Measurements from ENCODE around the gene TTI1. TPM values are rescaled to one million over a fixed set of nuclear protein-coding genes. Genes with fewer than 3 reads are reported as not detected.
A peak's percentile ranks its signal among the peaks of the same experiment; 100 is the strongest.

TTI1 gene
- total and polyA plus RNA-seq, 2 experiments from 2014 or later, result 17.8 to 56.4 TPM

DNA sequence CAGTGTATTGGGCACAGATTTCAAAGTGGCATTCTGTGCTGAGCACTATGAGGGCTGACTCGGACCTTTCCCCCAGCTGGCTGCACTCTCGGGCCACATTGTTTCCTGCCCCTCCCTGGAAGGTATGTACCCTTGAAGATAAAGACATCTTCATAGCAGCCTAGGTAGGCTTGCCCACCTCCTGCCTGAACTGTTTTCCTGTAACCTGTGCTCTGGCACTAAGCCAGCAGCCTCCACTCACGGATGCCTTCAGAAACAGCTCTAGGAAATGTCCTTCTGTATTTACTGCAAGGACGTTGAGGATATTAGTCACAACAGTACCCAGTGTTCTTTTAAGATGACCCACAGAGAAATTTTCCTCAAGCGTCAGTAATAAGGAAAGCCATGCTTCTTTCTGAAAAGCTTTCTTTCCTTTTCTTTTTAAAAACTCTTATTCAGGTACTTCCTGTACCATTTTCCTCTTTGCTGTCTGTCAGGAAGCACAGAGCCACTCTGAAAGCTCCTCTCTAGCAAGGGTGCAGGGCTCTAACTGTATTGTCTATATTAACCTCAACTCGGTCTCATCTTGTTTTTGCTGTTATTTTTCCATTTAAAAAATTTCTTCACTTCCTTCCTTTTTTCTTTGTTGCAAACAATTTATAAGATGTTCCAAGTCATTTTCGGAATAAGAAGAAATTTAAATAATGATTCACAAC is 43.5 kb downstream of the TTI1 start:
- Mint-ChIP-seq H3K27ac (no peak overlapping the region), H3K4me3 (no peak overlapping the region), H3K4me1 (peaks cover 14% of the 10 kb centered on the region), H3K9me3 (no peaks in the 10 kb centered on the region), H3K36me3 (ENCODE audit: low read depth) (peaks cover 28% of the 10 kb centered on the region), H3K27me3 (ENCODE audit: insufficient read depth, low read depth, poor library complexity) (peaks cover 3% of the 10 kb centered on the region)
- TF ChIP-seq ZNF114 (CRISPR knock-in tag; IDR thresholded peaks at IDR 0.05), result no peak
- TF ChIP-seq JUNB (IDR thresholded peaks at IDR 0.05; ENCODE audit: unreplicated experiment), result no peak
- no peak for TF ChIP-seq STAT1 (IDR thresholded peaks at IDR 0.05; ENCODE audit: unreplicated experiment)
- TF ChIP-seq, protein P1, sequence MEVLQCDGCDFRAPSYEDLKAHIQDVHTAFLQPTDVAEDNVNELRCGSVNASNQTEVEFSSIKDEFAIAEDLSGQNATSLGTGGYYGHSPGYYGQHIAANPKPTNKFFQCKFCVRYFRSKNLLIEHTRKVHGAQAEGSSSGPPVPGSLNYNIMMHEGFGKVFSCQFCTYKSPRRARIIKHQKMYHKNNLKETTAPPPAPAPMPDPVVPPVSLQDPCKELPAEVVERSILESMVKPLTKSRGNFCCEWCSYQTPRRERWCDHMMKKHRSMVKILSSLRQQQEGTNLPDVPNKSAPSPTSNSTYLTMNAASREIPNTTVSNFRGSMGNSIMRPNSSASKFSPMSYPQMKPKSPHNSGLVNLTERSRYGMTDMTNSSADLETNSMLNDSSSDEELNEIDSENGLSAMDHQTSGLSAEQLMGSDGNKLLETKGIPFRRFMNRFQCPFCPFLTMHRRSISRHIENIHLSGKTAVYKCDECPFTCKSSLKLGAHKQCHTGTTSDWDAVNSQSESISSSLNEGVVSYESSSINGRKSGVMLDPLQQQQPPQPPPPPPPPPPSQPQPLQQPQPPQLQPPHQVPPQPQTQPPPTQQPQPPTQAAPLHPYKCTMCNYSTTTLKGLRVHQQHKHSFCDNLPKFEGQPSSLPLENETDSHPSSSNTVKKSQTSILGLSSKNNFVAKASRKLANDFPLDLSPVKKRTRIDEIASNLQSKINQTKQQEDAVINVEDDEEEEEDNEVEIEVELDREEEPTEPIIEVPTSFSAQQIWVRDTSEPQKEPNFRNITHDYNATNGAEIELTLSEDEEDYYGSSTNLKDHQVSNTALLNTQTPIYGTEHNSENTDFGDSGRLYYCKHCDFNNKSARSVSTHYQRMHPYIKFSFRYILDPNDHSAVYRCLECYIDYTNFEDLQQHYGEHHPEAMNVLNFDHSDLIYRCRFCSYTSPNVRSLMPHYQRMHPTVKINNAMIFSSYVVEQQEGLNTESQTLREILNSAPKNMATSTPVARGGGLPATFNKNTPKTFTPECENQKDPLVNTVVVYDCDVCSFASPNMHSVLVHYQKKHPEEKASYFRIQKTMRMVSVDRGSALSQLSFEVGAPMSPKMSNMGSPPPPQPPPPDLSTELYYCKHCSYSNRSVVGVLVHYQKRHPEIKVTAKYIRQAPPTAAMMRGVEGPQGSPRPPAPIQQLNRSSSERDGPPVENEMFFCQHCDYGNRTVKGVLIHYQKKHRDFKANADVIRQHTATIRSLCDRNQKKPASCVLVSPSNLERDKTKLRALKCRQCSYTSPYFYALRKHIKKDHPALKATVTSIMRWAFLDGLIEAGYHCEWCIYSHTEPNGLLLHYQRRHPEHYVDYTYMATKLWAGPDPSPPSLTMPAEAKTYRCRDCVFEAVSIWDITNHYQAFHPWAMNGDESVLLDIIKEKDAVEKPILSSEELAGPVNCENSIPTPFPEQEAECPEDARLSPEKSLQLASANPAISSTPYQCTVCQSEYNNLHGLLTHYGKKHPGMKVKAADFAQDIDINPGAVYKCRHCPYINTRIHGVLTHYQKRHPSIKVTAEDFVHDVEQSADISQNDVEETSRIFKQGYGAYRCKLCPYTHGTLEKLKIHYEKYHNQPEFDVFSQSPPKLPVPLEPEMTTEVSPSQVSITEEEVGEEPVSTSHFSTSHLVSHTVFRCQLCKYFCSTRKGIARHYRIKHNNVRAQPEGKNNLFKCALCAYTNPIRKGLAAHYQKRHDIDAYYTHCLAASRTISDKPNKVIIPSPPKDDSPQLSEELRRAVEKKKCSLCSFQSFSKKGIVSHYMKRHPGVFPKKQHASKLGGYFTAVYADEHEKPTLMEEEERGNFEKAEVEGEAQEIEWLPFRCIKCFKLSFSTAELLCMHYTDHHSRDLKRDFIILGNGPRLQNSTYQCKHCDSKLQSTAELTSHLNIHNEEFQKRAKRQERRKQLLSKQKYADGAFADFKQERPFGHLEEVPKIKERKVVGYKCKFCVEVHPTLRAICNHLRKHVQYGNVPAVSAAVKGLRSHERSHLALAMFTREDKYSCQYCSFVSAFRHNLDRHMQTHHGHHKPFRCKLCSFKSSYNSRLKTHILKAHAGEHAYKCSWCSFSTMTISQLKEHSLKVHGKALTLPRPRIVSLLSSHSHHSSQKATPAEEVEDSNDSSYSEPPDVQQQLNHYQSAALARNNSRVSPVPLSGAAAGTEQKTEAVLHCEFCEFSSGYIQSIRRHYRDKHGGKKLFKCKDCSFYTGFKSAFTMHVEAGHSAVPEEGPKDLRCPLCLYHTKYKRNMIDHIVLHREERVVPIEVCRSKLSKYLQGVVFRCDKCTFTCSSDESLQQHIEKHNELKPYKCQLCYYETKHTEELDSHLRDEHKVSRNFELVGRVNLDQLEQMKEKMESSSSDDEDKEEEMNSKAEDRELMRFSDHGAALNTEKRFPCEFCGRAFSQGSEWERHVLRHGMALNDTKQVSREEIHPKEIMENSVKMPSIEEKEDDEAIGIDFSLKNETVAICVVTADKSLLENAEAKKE (CRISPR knock-in tag; IDR thresholded peaks at IDR 0.05), result no peak
- TF ChIP-seq NANOG (IDR thresholded peaks at IDR 0.05; ENCODE audit: borderline replicate concordance), result no peak
- no peak for TF ChIP-seq POLR2AphosphoS5 (IDR thresholded peaks at IDR 0.05; ENCODE audit: low read depth)
- no peak for TF ChIP-seq EZH2phosphoT487 (IDR thresholded peaks at IDR 0.05; ENCODE audit: unreplicated experiment)
- TF ChIP-seq, protein P2, sequence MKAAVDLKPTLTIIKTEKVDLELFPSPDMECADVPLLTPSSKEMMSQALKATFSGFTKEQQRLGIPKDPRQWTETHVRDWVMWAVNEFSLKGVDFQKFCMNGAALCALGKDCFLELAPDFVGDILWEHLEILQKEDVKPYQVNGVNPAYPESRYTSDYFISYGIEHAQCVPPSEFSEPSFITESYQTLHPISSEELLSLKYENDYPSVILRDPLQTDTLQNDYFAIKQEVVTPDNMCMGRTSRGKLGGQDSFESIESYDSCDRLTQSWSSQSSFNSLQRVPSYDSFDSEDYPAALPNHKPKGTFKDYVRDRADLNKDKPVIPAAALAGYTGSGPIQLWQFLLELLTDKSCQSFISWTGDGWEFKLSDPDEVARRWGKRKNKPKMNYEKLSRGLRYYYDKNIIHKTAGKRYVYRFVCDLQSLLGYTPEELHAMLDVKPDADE (IDR thresholded peaks at IDR 0.05), result no peak
- no peak for TF ChIP-seq ZNF331 (CRISPR knock-in tag; IDR thresholded peaks at IDR 0.05; ENCODE audit: low read depth)
- TF ChIP-seq, protein P3, sequence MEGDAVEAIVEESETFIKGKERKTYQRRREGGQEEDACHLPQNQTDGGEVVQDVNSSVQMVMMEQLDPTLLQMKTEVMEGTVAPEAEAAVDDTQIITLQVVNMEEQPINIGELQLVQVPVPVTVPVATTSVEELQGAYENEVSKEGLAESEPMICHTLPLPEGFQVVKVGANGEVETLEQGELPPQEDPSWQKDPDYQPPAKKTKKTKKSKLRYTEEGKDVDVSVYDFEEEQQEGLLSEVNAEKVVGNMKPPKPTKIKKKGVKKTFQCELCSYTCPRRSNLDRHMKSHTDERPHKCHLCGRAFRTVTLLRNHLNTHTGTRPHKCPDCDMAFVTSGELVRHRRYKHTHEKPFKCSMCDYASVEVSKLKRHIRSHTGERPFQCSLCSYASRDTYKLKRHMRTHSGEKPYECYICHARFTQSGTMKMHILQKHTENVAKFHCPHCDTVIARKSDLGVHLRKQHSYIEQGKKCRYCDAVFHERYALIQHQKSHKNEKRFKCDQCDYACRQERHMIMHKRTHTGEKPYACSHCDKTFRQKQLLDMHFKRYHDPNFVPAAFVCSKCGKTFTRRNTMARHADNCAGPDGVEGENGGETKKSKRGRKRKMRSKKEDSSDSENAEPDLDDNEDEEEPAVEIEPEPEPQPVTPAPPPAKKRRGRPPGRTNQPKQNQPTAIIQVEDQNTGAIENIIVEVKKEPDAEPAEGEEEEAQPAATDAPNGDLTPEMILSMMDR (conservative IDR thresholded peaks at IDR 0.05; ENCODE audit: low read depth in 2 of 2), result no peak
- no peak for TF ChIP-seq CREB1 (CRISPR knock-in tag; IDR thresholded peaks at IDR 0.05; ENCODE audit: low read depth)
- no peak for TF ChIP-seq EZH2 (IDR thresholded peaks at IDR 0.05; ENCODE audit: low read depth, unreplicated experiment)
- TF ChIP-seq, protein P4, sequence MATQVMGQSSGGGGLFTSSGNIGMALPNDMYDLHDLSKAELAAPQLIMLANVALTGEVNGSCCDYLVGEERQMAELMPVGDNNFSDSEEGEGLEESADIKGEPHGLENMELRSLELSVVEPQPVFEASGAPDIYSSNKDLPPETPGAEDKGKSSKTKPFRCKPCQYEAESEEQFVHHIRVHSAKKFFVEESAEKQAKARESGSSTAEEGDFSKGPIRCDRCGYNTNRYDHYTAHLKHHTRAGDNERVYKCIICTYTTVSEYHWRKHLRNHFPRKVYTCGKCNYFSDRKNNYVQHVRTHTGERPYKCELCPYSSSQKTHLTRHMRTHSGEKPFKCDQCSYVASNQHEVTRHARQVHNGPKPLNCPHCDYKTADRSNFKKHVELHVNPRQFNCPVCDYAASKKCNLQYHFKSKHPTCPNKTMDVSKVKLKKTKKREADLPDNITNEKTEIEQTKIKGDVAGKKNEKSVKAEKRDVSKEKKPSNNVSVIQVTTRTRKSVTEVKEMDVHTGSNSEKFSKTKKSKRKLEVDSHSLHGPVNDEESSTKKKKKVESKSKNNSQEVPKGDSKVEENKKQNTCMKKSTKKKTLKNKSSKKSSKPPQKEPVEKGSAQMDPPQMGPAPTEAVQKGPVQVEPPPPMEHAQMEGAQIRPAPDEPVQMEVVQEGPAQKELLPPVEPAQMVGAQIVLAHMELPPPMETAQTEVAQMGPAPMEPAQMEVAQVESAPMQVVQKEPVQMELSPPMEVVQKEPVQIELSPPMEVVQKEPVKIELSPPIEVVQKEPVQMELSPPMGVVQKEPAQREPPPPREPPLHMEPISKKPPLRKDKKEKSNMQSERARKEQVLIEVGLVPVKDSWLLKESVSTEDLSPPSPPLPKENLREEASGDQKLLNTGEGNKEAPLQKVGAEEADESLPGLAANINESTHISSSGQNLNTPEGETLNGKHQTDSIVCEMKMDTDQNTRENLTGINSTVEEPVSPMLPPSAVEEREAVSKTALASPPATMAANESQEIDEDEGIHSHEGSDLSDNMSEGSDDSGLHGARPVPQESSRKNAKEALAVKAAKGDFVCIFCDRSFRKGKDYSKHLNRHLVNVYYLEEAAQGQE (IDR thresholded peaks at IDR 0.05; ENCODE audit: unreplicated experiment), result no peak
- Histone ChIP-seq H3K9me2 (ENCODE audit: insufficient read depth) (no peaks in the 10 kb centered on the region), H4K20me1 (replicated peaks; ENCODE audit: insufficient read depth) (peaks cover 8% of the 10 kb centered on the region), H3K79me2 (replicated peaks; ENCODE audit: insufficient read depth) (no peaks in the 10 kb centered on the region), H3K4me2 (no peak overlapping the region), H3K36me3 (ENCODE audit: insufficient read depth) (peaks cover 7% of the 10 kb centered on the region; the same call in 1 of the 2 replicates), H3K4me1 (ENCODE audit: insufficient read depth) (peaks cover 5% of the 10 kb centered on the region; the same call in 1 of the 2 replicates), H3K27ac (ENCODE audit: low read depth) (0 out of 2 replicates have a peak overlapping the region, but pooled peaks have one; percentile 32), H3K27me3 (ENCODE audit: insufficient read depth) (no peaks in the 10 kb centered on the region), H3F3A (replicated peaks; ENCODE audit: low read depth) (no peaks in the 10 kb centered on the region), H2AFZ (no peak overlapping the region), H3K4me3 (no peak overlapping the region)
- no peak for ATAC-seq
- no peak for DNase-seq (ENCODE audit: low spot score)
